Adipose tissue (tissue), 3 donors: ENCODE data around the gene NEU3. TPM values are rescaled to one million over a fixed set of nuclear protein-coding genes. Genes with fewer than 3 reads are reported as not detected.
"Not testable (repeated sequence)": the region's sequence is repeated elsewhere in the genome, so short reads cannot be mapped to it uniquely, and the experiment has no call there.

Experiments
- H3K27ac ChIP-seq: one replicate; pipeline ENCODE4 v1.5.1; 2013; ENCODE audit warnings: low read depth, low read length
- WGBS, 3 donors: extraction: QIAGEN DNeasy Blood & Tissue Kit; methylation state at CpG; one replicate each; pipeline ENCODE4 v1.1.7; 2013; 5-methylcytosine and 5-hydroxymethylcytosine counted together
- polyA plus RNA-seq, 3 donors: library from polyadenylated mRNA; stranded (reverse); fragments of 200-250 nt; gene quantifications; one replicate each; pipeline ENCODE4 v1.2.3, GENCODE V29; 2013
- donor health status: healthy with polysubstance abuse.
- donor health status: Bipolar disorder and iron deficiency.
- donor health status: healthy.

The NEU3 gene
- 1 to 10 TPM; 2.6 to 3.1 (median 2.6) TPM for polyA plus RNA-seq

- WGBS, 3 donors, result 1% methylated on average over 27 to 46 of the region's 46 CpGs
- no peak within 1 kb of the TSS for H3K27ac ChIP-seq
Observed at GRCh38 chr11:74988541-74989259, at the start of gene NEU3. Gene NEU3, plus strand, starts transcription at chr11:74988933. Its CDS starts 128 bp downstream, at chr11:74989061.

GRCh38 chr11:74941492-74941891 is 47.2 kb upstream of the NEU3 start:
- H3K27ac ChIP-seq, result no peak overlapping the region

- H3K27ac ChIP-seq, result no peak overlapping the region
- 76 to 88% (median 83%) methylated on average over 5 of the region's 5 CpGs for WGBS, 3 donors
Observed at GRCh38 chr11:74942073-74942759, 46.5 kb upstream of the NEU3 start.

- 1% methylated on average over 9 of the region's 9 CpGs for WGBS, 3 donors
- H3K27ac ChIP-seq, result no peak overlapping the region
Observed at GRCh38 chr11:74948546-74948897, 40.2 kb upstream of the NEU3 start.

- WGBS, 3 donors, result 0 to 1% (median 1%) methylated on average over 67 of the region's 67 CpGs
- no peak within 1 kb of the TSS for H3K27ac ChIP-seq
Observed at GRCh38 chr11:74948898-74949752, 39.6 kb upstream of the NEU3 start, which contains the start of the genes SPCS2 and XRRA1. Gene SPCS2, plus strand, starts transcription at chr11:74949266. Its CDS starts 20 bp downstream, at chr11:74949286. Gene XRRA1, minus strand, starts transcription at chr11:74949091. Its CDS starts 8,213 bp downstream, at chr11:74940878.

DNA sequence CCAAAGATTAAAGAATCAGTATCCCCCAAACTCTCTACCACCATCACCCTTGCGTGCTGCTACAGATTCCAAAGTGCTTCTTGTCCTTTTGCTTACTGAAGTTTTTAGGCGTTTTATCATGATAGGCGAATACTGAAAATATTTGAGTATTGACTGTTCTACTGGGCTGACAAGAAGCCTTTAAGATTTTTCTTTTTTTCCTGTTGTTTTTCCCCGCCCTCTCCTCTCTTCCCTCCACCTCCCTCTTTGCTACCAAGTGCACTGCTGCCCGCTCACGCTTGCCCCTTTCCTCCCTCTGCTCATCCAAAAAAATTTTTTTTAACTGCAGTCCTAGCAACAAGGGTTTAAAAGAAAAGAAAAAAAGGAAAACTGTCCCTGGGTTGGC is 39.0 kb upstream of the NEU3 start:
- WGBS, 3 donors, result 0 to 3% (median 2%) methylated on average over 6 of the region's 6 CpGs
- no peak overlapping the region for H3K27ac ChIP-seq

GRCh38 chr11:74950374-74950969 is 38.3 kb upstream of the NEU3 start:
- WGBS, 3 donors, result 64 to 76% (median 74%) methylated on average over 2 of the region's 2 CpGs
- H3K27ac ChIP-seq, result no peak overlapping the region

- H3K27ac ChIP-seq, result no peak overlapping the region
- 67 to 92% (median 92%) methylated on average over 8 of the region's 8 CpGs for WGBS, 3 donors
Observed at GRCh38 chr11:74951226-74951625, 37.5 kb upstream of the NEU3 start.

GRCh38 chr11:74952752-74953151 is 36.0 kb upstream of the NEU3 start:
- H3K27ac ChIP-seq, result no peak overlapping the region
- 57 to 77% (median 73%) methylated on average over 2 of the region's 2 CpGs for WGBS, 3 donors

- 94 to 96% (median 95%) methylated on average over 5 of the region's 5 CpGs for WGBS, 3 donors
- no peak overlapping the region for H3K27ac ChIP-seq
Observed at GRCh38 chr11:74953451-74953850, 35.3 kb upstream of the NEU3 start.

DNA sequence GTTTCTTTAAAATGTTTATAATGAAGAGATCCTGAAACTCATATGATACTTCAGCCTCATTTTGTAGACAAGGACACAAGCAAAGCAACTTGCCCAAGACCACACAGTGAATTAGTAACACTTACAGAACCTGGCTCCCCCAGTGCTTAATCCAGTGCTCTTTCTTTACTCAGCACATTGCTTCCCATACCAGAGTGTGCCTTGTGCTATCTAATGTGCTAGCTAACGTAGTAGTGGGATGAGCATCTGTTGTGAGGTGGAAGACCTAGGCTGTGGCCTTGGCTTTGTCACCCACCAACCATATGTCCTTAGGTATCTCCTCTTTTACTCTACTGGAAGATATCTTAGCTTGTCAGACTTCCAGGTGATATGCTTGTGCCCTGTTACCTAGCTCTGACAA is 34.5 kb upstream of the NEU3 start:
- 77 to 98% (median 92%) methylated on average over 1 of the region's 1 CpG for WGBS, 3 donors
- H3K27ac ChIP-seq, result no peak overlapping the region

GRCh38 chr11:74956397-74957015 is 32.2 kb upstream of the NEU3 start:
- no peak overlapping the region for H3K27ac ChIP-seq
- 51 to 66% (median 58%) methylated on average over 4 of the region's 4 CpGs for WGBS, 3 donors

DNA sequence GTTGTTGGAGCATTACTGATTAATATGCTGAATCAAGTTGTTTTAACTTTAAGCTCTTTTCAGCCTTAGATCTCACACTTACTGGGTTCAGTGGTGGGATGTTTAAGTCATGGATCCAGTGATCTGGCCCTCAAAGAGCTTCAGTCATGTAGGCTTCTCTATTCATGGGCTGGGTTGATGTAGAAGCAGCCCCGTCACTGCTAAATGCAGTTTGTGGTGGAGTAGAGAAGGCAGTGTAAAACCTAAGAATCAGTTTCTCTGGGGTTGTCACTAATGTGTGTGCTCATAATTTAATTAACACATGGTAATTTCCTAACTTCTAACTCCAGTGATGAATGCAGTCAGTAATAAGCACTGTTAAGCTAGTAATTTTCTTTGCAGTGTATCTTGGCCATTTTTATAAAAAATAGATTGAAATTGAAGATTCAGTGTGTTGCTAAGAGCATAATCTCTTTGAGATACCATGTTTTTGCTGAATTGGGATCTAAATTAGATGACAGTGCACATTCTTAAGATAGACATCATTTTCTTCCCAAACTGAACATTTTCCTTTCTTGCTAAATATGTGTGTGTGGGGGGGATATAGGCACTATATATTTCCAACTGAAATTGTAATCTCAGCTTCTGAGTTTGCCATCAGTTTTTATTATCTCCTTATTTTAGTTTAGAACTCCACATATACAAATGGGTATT is 30.6 kb upstream of the NEU3 start:
- WGBS, 3 donors, result 89 to 97% (median 93%) methylated on average over 1 of the region's 1 CpG
- H3K27ac ChIP-seq, result no peak overlapping the region

DNA sequence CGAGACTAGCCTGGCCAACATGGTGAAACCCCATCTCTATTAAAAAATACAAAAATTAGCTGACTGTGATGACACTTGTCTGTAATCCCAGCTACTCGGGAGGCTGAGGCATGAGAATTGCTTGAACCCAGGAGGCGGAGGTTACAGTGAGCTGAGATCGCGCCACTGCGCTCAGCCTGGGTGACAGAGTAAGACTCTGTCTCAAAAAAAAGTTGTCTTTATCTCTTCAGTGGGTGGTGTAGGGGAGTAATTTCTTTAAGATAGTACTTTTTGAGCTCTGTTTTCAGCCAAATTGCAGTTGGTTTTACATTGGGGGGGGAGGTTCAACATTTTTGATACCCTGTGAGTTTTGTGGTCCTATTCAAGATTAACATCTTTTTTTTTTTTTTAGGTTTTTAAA is 28.6 kb upstream of the NEU3 start:
- 93 to 96% (median 94%) methylated on average over 6 of the region's 6 CpGs for WGBS, 3 donors
- H3K27ac ChIP-seq, result not testable (repeated sequence)

DNA sequence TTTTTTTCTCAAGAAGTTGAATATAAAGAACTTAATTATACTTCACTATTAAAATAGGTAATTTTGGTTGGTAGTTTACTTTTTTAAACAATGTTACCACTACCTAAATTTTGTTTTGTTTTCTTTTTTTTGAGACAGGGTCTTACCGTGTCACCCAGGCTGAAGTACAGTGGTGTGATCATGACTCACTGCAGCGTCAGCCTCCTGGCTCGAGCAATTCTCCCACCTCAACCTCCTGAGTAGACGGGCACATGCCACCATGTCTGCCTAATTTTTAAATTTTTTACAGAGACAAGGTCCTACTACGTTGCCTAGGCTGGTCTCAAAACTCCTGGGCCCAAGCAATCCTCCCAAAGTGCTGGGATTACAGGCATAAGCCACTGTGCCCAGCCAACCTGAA is 22.1 kb upstream of the NEU3 start:
- H3K27ac ChIP-seq, result no peak overlapping the region
- 84 to 93% (median 91%) methylated on average over 5 of the region's 5 CpGs for WGBS, 3 donors

DNA sequence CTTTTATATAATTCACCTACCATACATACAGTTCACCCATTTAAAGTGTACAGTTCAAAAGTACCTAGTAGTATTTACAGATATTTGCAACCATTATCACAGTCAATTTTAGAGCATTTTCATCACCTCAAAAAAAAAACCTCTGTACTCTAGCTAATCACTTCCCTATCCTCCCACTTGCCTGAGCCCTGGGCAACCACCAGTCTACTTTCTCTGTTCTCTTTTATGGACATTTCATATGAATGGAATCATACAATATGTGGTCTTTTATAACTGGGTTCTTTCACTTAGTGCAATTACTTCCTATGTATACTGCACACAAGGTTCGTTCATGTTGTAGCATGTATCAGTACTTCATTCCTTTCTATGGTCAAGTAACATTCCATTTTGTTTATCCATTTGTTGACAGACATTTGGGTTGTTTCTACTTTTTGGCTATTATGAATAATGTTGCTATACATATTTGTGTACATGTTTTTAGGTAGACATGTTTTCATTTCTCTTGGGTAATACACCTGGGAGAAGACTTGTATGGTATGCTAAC is 17.8 kb upstream of the NEU3 start:
- H3K27ac ChIP-seq, result no peak overlapping the region
- 87 to 90% (median 88%) methylated on average over 1 of the region's 1 CpG for WGBS, 3 donors

- H3K27ac ChIP-seq, result no peak overlapping the region
- 75 to 89% (median 84%) methylated on average over 6 of the region's 6 CpGs for WGBS, 3 donors
Observed at GRCh38 chr11:74971424-74971823, 17.3 kb upstream of the NEU3 start.
